ENCODE measurements around the gene SHROOM3.
"Not testable (repeated sequence)": the region's sequence is repeated elsewhere in the genome, so short reads cannot be mapped to it uniquely, and the experiment has no call there.

SHROOM3 gene

GRCh38 chr4:76597423-76597979, 162.5 kb downstream of the SHROOM3 start:
- DNase-seq = no peak

GRCh38 chr4:76600447-76600846, 165.4 kb downstream of the SHROOM3 start:
- no peak for DNase-seq

GRCh38 chr4:76601791-76602190, 166.8 kb downstream of the SHROOM3 start:
- no peak for DNase-seq

GRCh38 chr4:76605099-76605563, 170.1 kb downstream of the SHROOM3 start:
- no peak for DNase-seq

- no peak for DNase-seq
Observed at GRCh38 chr4:76606645-76607265, 171.7 kb downstream of the SHROOM3 start.

- no peak for DNase-seq
Observed at GRCh38 chr4:76607266-76607799, 172.3 kb downstream of the SHROOM3 start.

GRCh38 chr4:76607846-76608245, 172.8 kb downstream of the SHROOM3 start:
- no peak for DNase-seq

GRCh38 chr4:76608549-76608948, 173.5 kb downstream of the SHROOM3 start:
- not testable (repeated sequence) for DNase-seq

- no peak for DNase-seq
Observed at GRCh38 chr4:76610751-76611547, 175.9 kb downstream of the SHROOM3 start.

GRCh38 chr4:76611616-76612207, 176.7 kb downstream of the SHROOM3 start:
- DNase-seq = no peak

- no peak for DNase-seq
Observed at GRCh38 chr4:76614589-76614988, 179.6 kb downstream of the SHROOM3 start.

- DNase-seq = no peak
Observed at GRCh38 chr4:76615999-76616398, 181.0 kb downstream of the SHROOM3 start.

GRCh38 chr4:76616526-76616925, 181.5 kb downstream of the SHROOM3 start:
- no peak for DNase-seq

- no peak for DNase-seq
Observed at GRCh38 chr4:76620723-76621468, 185.9 kb downstream of the SHROOM3 start.

- no peak for DNase-seq
Observed at GRCh38 chr4:76622126-76622525, 187.1 kb downstream of the SHROOM3 start.

GRCh38 chr4:76622717-76623116, 187.7 kb downstream of the SHROOM3 start:
- no peak for DNase-seq

GRCh38 chr4:76623217-76624045, 188.4 kb downstream of the SHROOM3 start:
- no peak for DNase-seq

- no peak for DNase-seq
Observed at GRCh38 chr4:76624241-76624681, 189.2 kb downstream of the SHROOM3 start.

- no peak for DNase-seq
Observed at GRCh38 chr4:76624931-76625715, 190.1 kb downstream of the SHROOM3 start.

GRCh38 chr4:76626686-76627465, 191.8 kb downstream of the SHROOM3 start:
- no peak for DNase-seq
